ENCODE data around the gene CEBPZOS. TPM values are rescaled to one million over a fixed set of nuclear protein-coding genes. Genes with fewer than 3 reads are reported as not detected.

The CEBPZOS gene
- total RNA-seq = 10 to 100 TPM; 20.0 to 22.8 (median 21.4) TPM

GRCh38 chr2:37196320-37197195 lies at the start of gene CEBPZOS:
Gene CEBPZOS (plus strand): TSS chr2:37196496. CDS start chr2:37199705, 3,209 bp downstream.
- TF ChIP-seq, protein P1, sequence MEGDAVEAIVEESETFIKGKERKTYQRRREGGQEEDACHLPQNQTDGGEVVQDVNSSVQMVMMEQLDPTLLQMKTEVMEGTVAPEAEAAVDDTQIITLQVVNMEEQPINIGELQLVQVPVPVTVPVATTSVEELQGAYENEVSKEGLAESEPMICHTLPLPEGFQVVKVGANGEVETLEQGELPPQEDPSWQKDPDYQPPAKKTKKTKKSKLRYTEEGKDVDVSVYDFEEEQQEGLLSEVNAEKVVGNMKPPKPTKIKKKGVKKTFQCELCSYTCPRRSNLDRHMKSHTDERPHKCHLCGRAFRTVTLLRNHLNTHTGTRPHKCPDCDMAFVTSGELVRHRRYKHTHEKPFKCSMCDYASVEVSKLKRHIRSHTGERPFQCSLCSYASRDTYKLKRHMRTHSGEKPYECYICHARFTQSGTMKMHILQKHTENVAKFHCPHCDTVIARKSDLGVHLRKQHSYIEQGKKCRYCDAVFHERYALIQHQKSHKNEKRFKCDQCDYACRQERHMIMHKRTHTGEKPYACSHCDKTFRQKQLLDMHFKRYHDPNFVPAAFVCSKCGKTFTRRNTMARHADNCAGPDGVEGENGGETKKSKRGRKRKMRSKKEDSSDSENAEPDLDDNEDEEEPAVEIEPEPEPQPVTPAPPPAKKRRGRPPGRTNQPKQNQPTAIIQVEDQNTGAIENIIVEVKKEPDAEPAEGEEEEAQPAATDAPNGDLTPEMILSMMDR (IDR thresholded peaks at IDR 0.05; ENCODE audit: low read depth) = no peak

GRCh38 chr2:37148325-37148724 lies 48.0 kb upstream of the CEBPZOS start:
- TF ChIP-seq, protein P1 (IDR thresholded peaks at IDR 0.05; ENCODE audit: low read depth) = no peak

DNA sequence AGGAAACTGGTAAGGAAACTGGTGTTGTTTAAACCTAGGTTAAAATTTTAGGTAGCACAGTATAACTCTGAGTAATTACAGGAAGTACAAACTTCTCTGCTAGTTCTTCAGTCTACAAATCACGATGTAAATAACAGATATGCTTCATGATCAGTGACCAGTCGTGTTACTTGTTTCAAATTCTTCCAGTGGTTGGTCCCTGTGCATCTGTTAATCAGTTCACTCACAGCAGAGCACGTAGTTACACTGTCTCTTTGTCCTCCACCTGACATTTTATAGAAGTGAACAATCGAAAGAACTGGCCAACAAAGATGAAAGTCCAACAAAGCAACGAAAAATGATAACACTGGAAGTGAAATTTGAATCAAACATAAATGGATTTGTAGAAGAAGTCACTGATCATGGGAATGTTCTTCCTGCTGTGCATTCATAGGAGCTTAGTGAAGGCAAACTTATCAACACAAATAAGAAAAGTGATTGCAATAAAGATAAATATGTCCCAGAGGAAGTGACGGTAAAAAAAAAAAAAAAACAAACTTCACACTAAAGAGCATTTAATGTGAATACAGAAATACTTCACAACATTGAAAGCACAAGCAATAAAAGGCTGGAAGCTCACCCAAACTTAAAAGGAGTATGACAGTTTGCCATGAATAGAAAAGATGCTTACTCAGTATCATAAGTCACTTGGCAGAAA lies 46.5 kb upstream of the CEBPZOS start:
- TF ChIP-seq, protein P1 (IDR thresholded peaks at IDR 0.05; ENCODE audit: low read depth) = no peak

DNA sequence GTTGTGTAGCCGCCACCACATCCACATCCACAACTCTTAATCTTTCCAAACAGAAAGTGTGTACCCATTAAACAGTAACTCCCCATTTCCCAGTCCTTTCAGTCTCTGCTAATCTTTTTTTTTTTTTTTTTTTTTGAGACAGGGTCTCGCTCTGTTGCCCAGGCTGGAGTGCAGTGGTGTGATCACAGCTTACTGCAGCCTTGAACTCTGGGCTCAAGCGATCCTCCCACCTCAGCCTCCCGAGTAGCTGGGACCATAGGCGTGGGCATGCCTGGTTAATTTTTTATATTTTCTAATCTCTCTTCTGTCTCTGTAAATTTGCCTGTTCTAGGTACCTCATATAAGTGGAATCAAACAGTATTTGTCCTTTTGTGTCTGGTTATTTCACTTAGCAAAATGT lies 43.1 kb upstream of the CEBPZOS start:
- TF ChIP-seq, protein P1 (IDR thresholded peaks at IDR 0.05; ENCODE audit: low read depth) = no peak

GRCh38 chr2:37154785-37155184 lies 41.5 kb upstream of the CEBPZOS start:
- TF ChIP-seq, protein P1 (IDR thresholded peaks at IDR 0.05; ENCODE audit: low read depth) = no peak

GRCh38 chr2:37156071-37156856 lies 40.0 kb upstream of the CEBPZOS start:
- TF ChIP-seq, protein P1 (IDR thresholded peaks at IDR 0.05; ENCODE audit: low read depth) = no peak
